Stimulated activated memory B cell treated with anti-CD40 and anti-IgM and Interleukin-4, amounts not matched to agents 10 μg/mL and 1 μg/mL and 100 μg/mL, for 72 hours (primary cell): Measurements from ENCODE around the gene GJA4.
"Not testable (repeated sequence)": the region's sequence is repeated elsewhere in the genome, so short reads cannot be mapped to it uniquely, and the experiment has no call there.

ENCODE experiments used
- ATAC-seq: fragments of 150-1000 bp; cut with Tn5 transposase; 2 replicates; pipeline ENCODE4 v1.10.0; 2021
- H3K27ac Mint-ChIP-seq: one replicate; pipeline ENCODE4 v1.8.0; 2022; ENCODE audit warnings: mild to moderate bottlenecking, mixed read lengths
- H3K27me3 Mint-ChIP-seq: one replicate; pipeline ENCODE4 v1.8.0; 2022; ENCODE audit warnings: mixed read lengths
- H3K36me3 Mint-ChIP-seq: one replicate; pipeline ENCODE4 v1.8.0; 2022; ENCODE audit warnings: mixed read lengths
- H3K4me1 Mint-ChIP-seq: one replicate; pipeline ENCODE4 v1.8.0; 2022; ENCODE audit warnings: mixed read lengths
- H3K4me3 Mint-ChIP-seq: one replicate; pipeline ENCODE4 v1.8.0; 2022; ENCODE audit warnings: mild to moderate bottlenecking, moderate library complexity, mixed read lengths
- H3K9me3 Mint-ChIP-seq: one replicate; pipeline ENCODE4 v1.8.0; 2022; ENCODE audit warnings: mixed read lengths

The GJA4 gene

DNA sequence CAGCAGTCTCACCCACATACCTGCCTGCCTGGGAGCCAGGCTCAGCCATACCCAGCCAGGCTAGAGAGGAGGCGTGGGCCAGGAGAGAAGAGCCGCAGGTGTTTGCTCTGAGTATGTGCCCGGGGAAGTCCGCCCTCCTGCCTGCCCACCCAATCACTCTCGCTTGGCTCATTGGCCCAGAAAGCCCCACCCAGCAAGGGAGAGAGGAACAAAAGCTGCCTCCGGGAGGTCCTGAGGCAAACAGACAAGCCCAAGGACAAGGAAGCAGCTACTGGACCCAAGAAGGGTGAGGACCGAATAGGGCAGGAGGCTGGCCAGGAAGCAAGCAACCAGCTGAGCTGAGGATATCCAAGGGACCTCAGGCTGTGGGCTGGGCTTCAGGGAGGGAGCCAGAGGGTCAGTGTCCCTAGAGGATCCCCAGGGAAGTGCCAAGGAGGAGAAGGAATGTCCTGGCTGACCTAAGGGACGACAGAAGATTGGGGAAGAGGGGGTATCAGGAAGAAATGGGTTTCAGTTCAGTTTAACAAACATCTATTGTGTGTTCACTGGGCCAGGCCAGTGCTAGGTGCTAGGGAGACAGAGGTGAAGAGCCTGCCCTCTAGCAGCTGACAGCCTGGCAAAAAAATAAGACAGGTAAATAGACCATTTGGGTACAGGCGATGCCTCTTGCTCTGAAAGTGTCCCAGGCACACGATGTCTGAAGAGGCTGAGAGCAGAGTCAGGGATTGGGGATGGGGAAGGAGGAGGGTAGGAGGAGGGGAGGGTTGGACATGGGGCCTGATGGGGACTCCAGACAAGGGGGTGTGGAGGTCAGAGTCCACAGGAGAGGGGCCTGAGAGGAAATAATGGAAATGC, 33.1 kb upstream of the GJA4 start, which contains the start of gene GJB4:
Gene GJB4, plus strand, starts transcription at position 238 of the 855 bp plus-strand sequence. CDS start 1,515 bp downstream, outside the sequence.
- H3K9me3 Mint-ChIP-seq, result no peaks in the 10 kb centered on the region
- no peak within 1 kb of the TSS for H3K4me3 Mint-ChIP-seq
- peaks cover 39% of the 10 kb centered on the region for H3K27me3 Mint-ChIP-seq
- no peak within 1 kb of the TSS for H3K27ac Mint-ChIP-seq
- H3K36me3 Mint-ChIP-seq, result no peaks in the 10 kb centered on the region
- no peaks in the 10 kb centered on the region for H3K4me1 Mint-ChIP-seq
- ATAC-seq, result no peak

DNA sequence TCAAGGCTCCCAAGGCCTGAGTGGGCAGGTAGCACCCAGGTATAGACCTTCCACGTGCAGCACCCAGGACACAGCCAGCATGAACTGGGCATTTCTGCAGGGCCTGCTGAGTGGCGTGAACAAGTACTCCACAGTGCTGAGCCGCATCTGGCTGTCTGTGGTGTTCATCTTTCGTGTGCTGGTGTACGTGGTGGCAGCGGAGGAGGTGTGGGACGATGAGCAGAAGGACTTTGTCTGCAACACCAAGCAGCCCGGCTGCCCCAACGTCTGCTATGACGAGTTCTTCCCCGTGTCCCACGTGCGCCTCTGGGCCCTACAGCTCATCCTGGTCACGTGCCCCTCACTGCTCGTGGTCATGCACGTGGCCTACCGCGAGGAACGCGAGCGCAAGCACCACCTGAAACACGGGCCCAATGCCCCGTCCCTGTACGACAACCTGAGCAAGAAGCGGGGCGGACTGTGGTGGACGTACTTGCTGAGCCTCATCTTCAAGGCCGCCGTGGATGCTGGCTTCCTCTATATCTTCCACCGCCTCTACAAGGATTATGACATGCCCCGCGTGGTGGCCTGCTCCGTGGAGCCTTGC, 31.5 kb upstream of the GJA4 start:
- no peak for ATAC-seq
- H3K27me3 Mint-ChIP-seq, result peaks cover 39% of the 10 kb centered on the region
- no peaks in the 10 kb centered on the region for H3K4me1 Mint-ChIP-seq
- no peaks in the 10 kb centered on the region for H3K36me3 Mint-ChIP-seq
- H3K4me3 Mint-ChIP-seq, result no peak overlapping the region
- no peaks in the 10 kb centered on the region for H3K9me3 Mint-ChIP-seq
- H3K27ac Mint-ChIP-seq, result no peak overlapping the region

DNA sequence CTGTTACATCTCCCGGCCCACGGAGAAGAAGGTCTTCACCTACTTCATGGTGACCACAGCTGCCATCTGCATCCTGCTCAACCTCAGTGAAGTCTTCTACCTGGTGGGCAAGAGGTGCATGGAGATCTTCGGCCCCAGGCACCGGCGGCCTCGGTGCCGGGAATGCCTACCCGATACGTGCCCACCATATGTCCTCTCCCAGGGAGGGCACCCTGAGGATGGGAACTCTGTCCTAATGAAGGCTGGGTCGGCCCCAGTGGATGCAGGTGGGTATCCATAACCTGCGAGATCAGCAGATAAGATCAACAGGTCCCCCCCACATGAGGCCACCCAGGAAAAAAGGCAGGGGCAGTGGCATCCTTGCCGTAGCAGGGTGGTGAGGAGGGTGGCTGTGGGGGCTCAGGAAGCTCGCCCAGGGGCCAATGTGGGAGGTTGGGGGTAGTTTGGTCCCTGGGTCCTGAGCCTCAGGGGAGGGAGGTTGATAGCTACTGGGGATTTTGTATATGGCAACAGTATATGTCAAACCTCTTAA, 31.0 kb upstream of the GJA4 start:
- H3K27ac Mint-ChIP-seq, result no peak overlapping the region
- H3K36me3 Mint-ChIP-seq, result no peaks in the 10 kb centered on the region
- no peaks in the 10 kb centered on the region for H3K4me1 Mint-ChIP-seq
- no peak for ATAC-seq
- no peak overlapping the region for H3K4me3 Mint-ChIP-seq
- peaks cover 39% of the 10 kb centered on the region for H3K27me3 Mint-ChIP-seq
- H3K9me3 Mint-ChIP-seq, result no peaks in the 10 kb centered on the region

DNA sequence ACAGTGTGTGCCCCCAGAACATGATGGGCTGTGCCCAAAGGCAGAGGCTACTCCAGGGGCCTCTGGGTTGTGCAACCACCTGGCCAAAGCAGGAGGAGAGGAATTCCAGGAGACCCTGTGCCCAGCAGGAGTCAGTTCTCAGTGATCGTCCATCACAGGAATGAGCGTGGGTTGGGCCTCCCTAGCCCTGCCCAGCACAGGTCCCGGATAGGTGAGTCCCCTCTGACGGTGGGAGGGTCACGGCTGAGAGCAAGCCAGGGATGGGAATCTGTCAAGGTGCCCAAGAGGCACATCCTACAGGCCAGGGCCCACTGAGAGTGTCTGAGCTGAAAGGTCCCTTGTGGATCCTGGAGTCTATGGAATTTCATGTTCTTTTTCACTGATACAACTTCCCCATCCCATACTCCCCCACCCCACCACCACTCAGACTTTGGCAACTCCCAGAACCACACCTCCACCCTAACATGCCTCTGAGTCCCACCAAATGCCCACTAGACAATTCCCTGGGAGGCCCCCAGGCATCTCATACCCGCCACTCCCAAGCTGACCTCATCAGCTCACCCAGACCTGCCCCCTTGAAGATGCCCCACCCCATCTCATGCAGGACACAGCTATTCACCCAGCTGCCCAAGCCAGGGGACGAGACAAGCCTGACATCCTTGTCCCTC, 30.2 kb upstream of the GJA4 start:
- peaks cover 33% of the 10 kb centered on the region for H3K27me3 Mint-ChIP-seq
- H3K9me3 Mint-ChIP-seq, result no peaks in the 10 kb centered on the region
- no peaks in the 10 kb centered on the region for H3K36me3 Mint-ChIP-seq
- no peak overlapping the region for H3K27ac Mint-ChIP-seq
- no peak for ATAC-seq
- H3K4me3 Mint-ChIP-seq, result no peak overlapping the region
- H3K4me1 Mint-ChIP-seq, result no peaks in the 10 kb centered on the region

DNA sequence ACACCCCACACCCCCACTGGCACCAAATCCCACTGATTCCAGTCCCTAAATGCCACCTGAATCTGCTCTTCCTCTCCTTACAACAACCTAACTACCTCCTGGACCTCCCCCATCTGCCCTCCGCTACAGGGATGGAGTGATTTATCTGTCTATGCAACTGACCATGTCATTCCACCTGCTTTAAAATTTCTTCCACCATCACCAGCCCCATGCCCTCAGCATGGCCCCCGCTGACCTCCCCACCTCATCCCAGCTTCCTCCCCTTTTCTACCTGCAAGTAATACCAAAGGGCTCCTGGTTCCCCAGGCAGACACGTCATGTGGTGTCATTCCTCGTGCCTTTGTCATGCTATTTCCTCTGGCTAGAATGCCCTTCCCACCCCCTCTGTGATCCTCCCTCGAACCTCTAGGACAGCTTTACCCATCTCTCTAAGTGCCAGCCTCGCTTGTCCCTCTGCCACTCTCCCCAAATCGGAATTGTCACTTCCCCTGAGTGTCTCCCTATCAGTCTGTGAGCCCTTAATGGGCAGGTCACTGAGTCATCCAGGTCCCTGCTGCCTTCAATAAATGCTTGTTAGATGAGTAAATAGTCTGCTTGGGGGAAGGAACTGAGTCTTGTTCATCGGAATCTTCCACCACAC, 29.5 kb upstream of the GJA4 start:
- H3K27ac Mint-ChIP-seq, result no peak overlapping the region
- H3K9me3 Mint-ChIP-seq, result no peaks in the 10 kb centered on the region
- no peak overlapping the region for H3K4me3 Mint-ChIP-seq
- H3K27me3 Mint-ChIP-seq, result peaks cover 28% of the 10 kb centered on the region
- H3K36me3 Mint-ChIP-seq, result no peaks in the 10 kb centered on the region
- no peaks in the 10 kb centered on the region for H3K4me1 Mint-ChIP-seq
- no peak for ATAC-seq

DNA sequence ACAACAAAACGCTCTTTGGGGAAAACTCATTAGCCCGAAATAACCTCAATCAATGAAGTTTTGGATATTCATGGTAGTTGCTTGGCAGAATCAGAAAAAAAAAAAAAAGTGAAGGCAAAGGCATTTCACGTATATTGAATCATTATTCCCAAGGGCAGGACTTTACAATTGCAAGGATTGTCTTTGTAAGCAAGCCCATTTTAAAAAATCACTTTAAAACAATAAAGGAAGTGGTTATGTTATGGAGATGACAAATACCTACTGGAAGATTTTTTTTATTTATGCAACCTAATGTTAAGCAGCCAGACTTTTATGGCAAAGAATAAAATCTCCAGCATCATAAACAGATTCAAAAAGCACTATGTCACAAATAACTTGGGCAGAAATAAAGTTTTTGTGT, 23.9 kb upstream of the GJA4 start:
- Mint-ChIP-seq H3K27me3 (no peaks in the 10 kb centered on the region), H3K9me3 (no peaks in the 10 kb centered on the region), H3K27ac (no peak overlapping the region), H3K4me1 (no peaks in the 10 kb centered on the region), H3K4me3 (no peak overlapping the region), H3K36me3 (no peaks in the 10 kb centered on the region)
- no peak for ATAC-seq

DNA sequence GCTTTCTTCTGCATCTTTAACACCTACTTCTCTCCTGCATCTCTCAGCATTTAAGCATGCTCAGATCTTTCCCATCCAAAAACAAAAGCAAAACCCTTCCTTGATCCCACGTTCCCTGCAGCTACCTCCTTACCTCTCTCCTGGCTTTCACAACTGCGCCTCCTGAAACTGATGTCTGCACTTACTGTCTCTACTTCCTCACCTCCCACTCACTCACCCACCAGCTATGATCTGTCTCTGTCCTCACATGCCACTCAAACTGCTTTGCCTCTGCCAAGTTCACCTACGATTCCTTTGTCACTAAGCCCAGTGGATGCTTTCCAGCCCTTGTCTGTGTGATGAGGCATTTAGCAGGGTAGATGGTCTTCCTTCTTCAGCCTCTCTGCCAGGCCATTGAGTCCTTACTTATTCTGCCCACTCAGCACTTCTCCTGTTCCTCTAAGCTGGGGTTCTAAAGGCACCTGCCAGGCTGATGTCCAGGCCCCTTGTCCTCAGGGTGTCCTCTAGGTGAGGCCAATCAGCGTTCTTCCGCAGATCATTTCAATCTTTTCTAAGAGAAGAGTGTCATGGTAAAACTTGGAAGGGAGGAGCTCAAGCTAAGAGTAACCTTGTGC, 21.8 kb upstream of the GJA4 start:
- no peak for ATAC-seq
- Mint-ChIP-seq H3K36me3 (no peaks in the 10 kb centered on the region), H3K27me3 (no peaks in the 10 kb centered on the region), H3K4me1 (no peaks in the 10 kb centered on the region), H3K27ac (no peak overlapping the region), H3K9me3 (no peaks in the 10 kb centered on the region), H3K4me3 (no peak overlapping the region)

DNA sequence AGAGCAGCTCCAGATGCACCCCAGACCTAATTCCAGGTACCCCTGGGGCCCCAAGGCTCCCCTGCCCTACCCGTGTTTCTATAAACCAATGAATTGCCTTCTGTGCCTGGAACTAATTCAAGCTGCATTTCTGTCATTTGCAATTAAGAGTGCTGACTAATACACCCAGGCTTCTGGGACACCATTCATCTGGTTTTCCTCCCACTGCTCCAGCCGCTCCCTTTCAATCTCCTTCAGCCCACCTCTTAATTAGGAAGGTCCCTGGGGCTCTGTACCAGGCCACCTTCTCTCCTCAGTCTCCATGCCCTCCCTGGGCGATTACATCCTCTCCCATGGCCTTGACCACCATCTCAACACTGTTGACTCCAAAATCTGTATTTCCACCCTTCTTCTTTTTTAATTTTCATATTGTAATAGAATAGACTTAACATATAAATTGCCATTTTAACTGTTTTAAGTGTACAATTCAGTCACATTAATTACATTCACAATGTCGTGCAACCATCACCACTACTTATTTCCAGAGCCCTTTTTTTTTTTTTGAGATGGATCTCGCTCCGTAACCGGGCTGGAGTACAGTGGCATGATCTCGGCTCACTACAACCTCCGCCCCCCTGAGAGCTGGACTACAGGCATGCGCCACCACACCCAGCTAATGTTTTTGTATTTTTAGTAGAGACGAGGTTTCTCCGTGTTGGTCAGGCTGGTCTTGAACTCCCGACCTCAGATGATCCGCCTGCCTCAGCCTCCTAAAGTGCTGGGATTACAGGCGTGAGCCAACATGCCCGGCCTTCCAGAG, 21.0 kb upstream of the GJA4 start:
- no peak overlapping the region for H3K27ac Mint-ChIP-seq
- H3K27me3 Mint-ChIP-seq, result no peaks in the 10 kb centered on the region
- no peak for ATAC-seq
- no peaks in the 10 kb centered on the region for H3K4me1 Mint-ChIP-seq
- H3K9me3 Mint-ChIP-seq, result no peaks in the 10 kb centered on the region
- H3K4me3 Mint-ChIP-seq, result no peak overlapping the region
- no peaks in the 10 kb centered on the region for H3K36me3 Mint-ChIP-seq

DNA sequence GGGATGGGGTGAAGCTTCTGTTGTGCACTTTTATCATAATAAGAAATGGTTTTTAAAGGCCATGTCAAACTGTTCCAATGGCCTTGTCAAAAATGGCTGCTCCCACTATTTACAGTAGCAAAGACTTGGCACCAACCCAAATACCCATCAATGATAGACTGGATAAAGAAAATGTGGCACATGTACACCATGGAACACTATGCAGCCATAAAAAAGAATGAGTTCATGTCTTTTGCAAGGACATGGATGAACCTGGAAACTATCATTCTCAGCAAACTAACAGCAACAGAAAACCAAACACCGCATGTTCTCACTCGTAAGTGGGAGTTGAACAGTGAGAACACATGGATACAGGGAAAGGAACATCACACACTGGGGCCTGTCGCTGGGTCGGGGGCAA, 19.7 kb upstream of the GJA4 start:
- not testable (repeated sequence) for ATAC-seq, H3K36me3 Mint-ChIP-seq, H3K4me3 Mint-ChIP-seq, H3K4me1 Mint-ChIP-seq, H3K27ac Mint-ChIP-seq, H3K9me3 Mint-ChIP-seq
- H3K27me3 Mint-ChIP-seq, result peaks cover 12% of the 10 kb centered on the region

DNA sequence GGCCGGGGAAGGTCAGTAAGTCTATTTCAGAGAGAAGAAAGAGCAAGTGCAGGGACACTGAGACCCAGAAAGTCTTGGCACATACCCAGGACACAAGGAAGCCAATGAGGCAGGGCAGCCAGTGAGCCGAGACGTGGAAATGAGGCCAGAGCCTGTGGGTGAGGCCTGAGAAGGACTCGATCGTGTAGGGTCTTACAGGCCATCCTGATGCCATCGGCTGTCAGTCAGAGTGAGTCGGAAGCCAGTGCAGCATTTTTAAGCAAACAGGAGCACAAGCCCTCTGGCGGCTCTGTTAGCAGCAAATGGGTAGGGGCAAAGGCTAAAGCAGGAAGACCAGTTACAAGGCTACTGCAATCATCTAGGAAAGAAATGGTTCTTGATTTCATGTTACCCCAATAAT, 17.8 kb upstream of the GJA4 start:
- no peaks in the 10 kb centered on the region for H3K36me3 Mint-ChIP-seq
- ATAC-seq, result no peak

DNA sequence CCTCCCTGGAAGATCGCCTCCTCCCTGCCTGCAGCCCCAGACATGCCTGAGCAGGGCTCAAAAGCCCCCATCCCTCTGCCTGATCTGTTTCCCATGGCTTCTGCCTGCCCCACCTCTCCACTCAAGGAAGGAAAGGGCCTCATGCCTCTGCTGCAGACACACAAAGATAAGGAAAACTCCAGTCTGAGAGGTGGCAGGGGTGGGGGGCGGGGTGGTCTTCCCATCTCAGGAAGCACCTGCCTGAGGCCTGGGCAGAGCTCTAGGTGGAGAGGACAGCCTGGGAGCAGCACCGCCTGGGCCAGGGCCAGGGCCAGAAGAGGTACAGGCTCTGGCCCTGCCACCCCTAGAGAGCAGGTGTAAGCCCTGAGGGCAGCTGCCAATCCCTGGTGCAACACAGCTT, 15.9 kb upstream of the GJA4 start:
- H3K4me3 Mint-ChIP-seq, result no peak overlapping the region
- no peaks in the 10 kb centered on the region for H3K36me3 Mint-ChIP-seq
- H3K9me3 Mint-ChIP-seq, result no peaks in the 10 kb centered on the region
- no peak overlapping the region for H3K27ac Mint-ChIP-seq
- ATAC-seq, result no peak
- no peaks in the 10 kb centered on the region for H3K4me1 Mint-ChIP-seq
- peaks cover 29% of the 10 kb centered on the region for H3K27me3 Mint-ChIP-seq

More for the DNA sequence above, 17.8 kb upstream of the GJA4 start:
- H3K27ac Mint-ChIP-seq, result no peak overlapping the region
- H3K4me3 Mint-ChIP-seq, result no peak overlapping the region
- peaks cover 25% of the 10 kb centered on the region for H3K27me3 Mint-ChIP-seq
- no peaks in the 10 kb centered on the region for H3K9me3 Mint-ChIP-seq
- H3K4me1 Mint-ChIP-seq, result no peaks in the 10 kb centered on the region

DNA sequence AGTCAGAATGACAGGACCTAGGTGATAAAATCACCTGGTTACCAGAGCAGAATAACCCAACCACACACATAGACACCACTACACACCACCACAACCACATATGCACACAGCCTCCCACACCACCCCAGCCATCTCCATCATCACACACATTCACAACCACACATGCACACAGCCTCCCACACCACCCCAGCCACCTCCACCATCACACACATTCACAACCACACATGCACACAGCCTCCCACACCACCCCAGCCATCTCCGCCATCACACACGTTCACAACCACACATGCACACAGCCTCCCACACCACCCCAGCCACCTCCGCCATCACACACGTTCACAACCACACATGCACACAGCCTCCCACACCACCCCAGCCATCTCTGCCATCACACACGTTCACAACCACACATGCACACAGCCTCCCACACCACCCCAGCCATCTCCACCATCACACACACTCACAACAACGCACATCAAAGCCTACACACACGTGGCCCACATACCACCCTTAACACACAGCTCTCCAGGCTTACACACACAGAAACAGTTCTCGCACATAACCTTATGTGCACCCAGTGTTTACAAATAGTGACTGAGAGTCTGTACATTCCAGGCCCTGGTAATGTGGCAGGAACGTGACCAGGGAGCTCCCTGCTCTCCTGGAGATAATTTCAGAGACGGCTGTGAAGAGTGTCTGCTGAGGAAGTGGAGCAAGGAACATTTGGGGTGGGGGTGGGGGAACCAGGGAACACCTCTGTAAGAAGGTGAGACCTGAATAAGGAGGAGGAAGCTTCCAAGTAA, 15.1 kb upstream of the GJA4 start:
- Mint-ChIP-seq H3K36me3 (no peaks in the 10 kb centered on the region), H3K4me1 (no peaks in the 10 kb centered on the region), H3K4me3 (no peak overlapping the region), H3K27me3 (peaks cover 37% of the 10 kb centered on the region), H3K27ac (no peak overlapping the region), H3K9me3 (no peaks in the 10 kb centered on the region)
- no peak for ATAC-seq

DNA sequence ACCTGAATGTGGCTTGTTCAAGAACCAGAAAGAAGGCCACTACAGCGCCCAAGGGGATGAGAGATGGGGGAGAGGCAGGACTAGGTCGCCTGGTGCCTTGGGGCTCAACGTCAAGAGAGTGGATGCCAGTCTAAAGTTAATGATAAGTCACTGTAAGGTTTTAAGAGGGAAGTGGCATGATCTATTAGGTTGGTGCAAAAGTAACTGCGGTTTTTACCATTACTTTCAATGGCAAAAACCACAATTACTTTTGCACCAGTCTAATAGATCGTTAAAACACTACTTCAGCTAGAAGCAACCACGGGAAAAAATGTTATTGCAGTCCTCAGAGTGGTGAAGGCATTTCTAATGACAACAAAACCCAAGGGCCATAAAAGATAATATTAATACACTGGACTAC, 14.4 kb upstream of the GJA4 start:
- ATAC-seq, result no peak
- Mint-ChIP-seq H3K27ac (no peak overlapping the region), H3K4me1 (no peaks in the 10 kb centered on the region), H3K9me3 (no peaks in the 10 kb centered on the region), H3K4me3 (no peak overlapping the region), H3K27me3 (peaks cover 44% of the 10 kb centered on the region), H3K36me3 (no peaks in the 10 kb centered on the region)

DNA sequence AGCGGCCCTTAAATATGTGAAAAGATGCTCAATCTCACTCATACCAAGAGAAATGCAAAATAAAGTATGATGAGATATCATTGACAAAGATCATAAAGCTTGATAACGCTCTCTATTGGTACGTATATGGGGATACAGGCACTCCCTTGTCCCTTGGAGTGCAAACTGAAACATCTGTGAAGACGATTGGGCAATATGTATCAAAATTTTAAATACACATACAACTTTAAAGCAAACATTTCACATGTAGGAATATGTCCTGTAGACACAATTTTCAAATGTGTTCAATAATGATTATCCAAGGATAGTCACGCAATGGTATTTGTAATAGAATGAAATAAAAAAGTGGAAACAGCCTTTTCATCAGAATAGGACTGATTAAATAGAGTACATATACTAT, 13.8 kb upstream of the GJA4 start:
- no peak for ATAC-seq
- H3K4me1 Mint-ChIP-seq, result no peaks in the 10 kb centered on the region
- no peaks in the 10 kb centered on the region for H3K36me3 Mint-ChIP-seq
- no peaks in the 10 kb centered on the region for H3K9me3 Mint-ChIP-seq
- H3K4me3 Mint-ChIP-seq, result no peak overlapping the region
- peaks cover 50% of the 10 kb centered on the region for H3K27me3 Mint-ChIP-seq
- H3K27ac Mint-ChIP-seq, result no peak overlapping the region
